IgD-negative memory B cell (primary cell): ENCODE results near the gene LDLRAD4. TPM values are rescaled to one million over a fixed set of nuclear protein-coding genes. Genes with fewer than 3 reads are reported as not detected.

ENCODE experiments used
- H3K27ac Mint-ChIP-seq, 3 donors: one replicate each; pipeline ENCODE4 v1.8.0; 2020 to 2022; ENCODE audit warnings: mild to moderate bottlenecking in 3 of 3, mixed read lengths in 3 of 3, moderate library complexity in 1 of 3
- H3K27me3 Mint-ChIP-seq: one replicate; pipeline ENCODE4 v1.8.0; 2021; ENCODE audit warnings: mixed read lengths
- H3K36me3 Mint-ChIP-seq: one replicate; pipeline ENCODE4 v1.8.0; 2020; ENCODE audit warnings: mild to moderate bottlenecking, mixed read lengths
- H3K4me1 Mint-ChIP-seq, 3 donors: one replicate each; pipeline ENCODE4 v1.8.0; 2020 to 2022; ENCODE audit warnings: mixed read lengths in 3 of 3, mild to moderate bottlenecking in 1 of 3
- H3K4me3 Mint-ChIP-seq, 4 donors: one replicate each; pipeline ENCODE4 v1.8.0; 2020 to 2022; ENCODE audit warnings: mild to moderate bottlenecking in 4 of 4, mixed read lengths in 4 of 4, moderate library complexity in 3 of 4
- H3K9me3 Mint-ChIP-seq, 3 donors: one replicate each; pipeline ENCODE4 v1.8.0; 2020 to 2021; ENCODE audit warnings: mixed read lengths in 3 of 3, mild to moderate bottlenecking in 1 of 3
- polyA plus RNA-seq: library from polyadenylated mRNA; unstranded; fragments of 300-500 nt; fragmentation: Illumina TruSeq; gene quantifications from one replicate; pipeline ENCODE4 v1.2.3, GENCODE V29; 2021

The LDLRAD4 gene
- polyA plus RNA-seq, 1 donor from 2014 or later = 5.1 TPM

DNA sequence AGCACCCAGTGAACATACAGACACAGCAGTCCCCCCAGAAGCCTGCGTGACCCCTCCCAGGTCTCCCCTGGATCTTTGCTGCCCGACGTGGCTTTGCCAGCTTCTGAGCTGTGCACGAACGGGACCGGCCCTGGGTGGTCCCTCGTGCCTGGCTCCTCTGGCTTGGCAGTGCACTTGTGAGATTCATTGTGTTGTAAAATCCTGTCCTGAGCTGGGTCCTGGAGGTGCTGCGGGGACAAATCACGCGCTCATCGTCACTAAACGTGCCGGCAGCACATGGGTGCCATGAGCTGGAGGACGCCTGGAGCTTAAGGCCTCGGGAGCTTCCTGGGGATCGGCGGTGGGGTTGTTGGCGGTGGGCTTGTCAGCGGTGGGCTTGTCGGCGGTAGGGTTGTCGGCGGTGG lies 402.9 kb downstream of the LDLRAD4 start:
- no peak overlapping the region for H3K4me3 Mint-ChIP-seq
- H3K27ac Mint-ChIP-seq = no peak overlapping the region
- H3K9me3 Mint-ChIP-seq = no peaks in the 10 kb centered on the region
- peaks cover 3% of the 10 kb centered on the region for H3K36me3 Mint-ChIP-seq
- H3K4me1 Mint-ChIP-seq = peaks cover 7 to 19% (median 11%) of the 10 kb centered on the region in 3 donors
- no peaks in the 10 kb centered on the region for H3K27me3 Mint-ChIP-seq

DNA sequence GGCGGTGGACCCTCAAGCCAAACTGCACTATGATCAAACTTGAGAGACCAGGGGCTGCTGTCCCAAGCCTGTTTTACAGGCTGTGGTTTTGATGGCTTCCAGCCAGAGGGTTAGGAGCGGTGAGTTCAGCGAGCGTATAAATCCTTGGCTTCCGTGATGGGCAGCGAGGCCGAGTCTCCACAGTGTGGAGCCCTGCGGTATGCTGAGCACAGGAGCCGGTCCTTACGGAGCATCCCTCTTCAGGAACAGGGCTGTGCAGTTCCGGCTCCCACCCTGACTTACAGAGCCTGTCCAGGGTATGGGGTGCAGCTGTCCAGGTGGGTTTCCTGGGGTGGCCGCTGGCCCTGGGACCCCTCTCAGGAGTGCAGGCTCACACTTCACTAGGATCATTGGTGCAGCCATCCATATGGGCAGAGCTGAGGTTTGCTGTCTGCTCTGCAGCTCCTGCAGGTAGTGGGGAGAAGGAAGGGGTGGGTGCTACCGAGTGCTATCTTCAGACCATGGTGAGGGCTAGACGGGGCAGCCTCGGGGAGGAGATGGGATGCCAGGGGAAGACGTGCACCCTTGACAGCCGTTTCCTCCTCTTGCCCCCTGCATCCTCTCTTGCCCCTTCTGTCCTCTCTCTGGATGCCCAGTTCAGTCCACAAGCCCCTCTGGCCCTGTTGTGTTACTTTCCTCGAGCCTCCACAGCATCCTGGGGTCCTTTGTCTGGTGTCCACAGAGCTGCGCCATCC lies 403.5 kb downstream of the LDLRAD4 start:
- Mint-ChIP-seq H3K4me1 (peaks cover 7 to 15% (median 7%) of the 10 kb centered on the region in 3 donors), H3K4me3 (no peak overlapping the region), H3K36me3 (peaks cover 3% of the 10 kb centered on the region), H3K9me3 (no peaks in the 10 kb centered on the region), H3K27ac (no peak overlapping the region), H3K27me3 (no peaks in the 10 kb centered on the region)

DNA sequence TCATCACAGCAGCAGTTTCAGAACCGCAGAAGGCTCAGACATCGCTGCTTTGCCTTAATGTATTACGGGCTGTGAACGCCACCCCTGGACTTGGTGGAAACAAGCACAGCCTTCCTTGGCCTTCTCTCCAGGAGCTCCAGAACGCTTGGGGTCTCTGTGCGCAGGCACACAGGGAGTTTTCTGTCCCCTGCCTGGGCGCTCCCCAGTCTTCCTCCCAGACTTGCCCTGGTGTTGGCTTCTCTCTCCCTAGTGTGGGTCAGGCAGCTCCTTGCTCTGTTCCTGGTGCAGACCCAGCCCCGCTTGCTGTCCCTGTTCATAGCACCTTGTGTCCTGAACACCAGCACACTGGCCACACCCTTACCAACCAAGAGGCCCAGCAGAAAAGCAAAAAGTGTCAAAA lies 404.2 kb downstream of the LDLRAD4 start:
- H3K36me3 Mint-ChIP-seq = peaks cover 3% of the 10 kb centered on the region
- no peaks in the 10 kb centered on the region for H3K27me3 Mint-ChIP-seq
- H3K4me1 Mint-ChIP-seq = peaks cover 3 to 9% (median 7%) of the 10 kb centered on the region in 3 donors
- H3K4me3 Mint-ChIP-seq = no peak overlapping the region
- no peaks in the 10 kb centered on the region for H3K9me3 Mint-ChIP-seq
- H3K27ac Mint-ChIP-seq = no peak overlapping the region

DNA sequence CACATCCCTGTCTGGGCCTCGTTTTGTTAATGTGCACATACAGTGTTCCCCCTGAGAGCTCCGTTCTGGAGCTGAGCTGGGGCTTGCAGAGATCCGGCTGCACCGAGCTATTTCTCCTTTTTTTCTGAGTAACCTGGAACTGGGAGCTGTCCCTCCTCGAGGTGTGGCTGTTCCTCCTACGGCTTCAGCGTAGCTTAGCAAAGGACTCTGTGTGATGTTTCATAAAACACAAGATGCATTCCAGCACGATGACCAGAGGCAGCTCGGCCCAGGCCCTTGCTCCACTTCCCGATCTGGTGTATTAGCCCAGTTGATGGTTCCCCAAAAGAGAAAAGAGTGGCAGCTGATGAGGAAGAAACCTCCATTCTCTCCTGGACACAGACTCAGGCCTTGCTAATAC lies 404.8 kb downstream of the LDLRAD4 start:
- Mint-ChIP-seq H3K36me3 (peaks cover 3% of the 10 kb centered on the region), H3K4me3 (no peak overlapping the region), H3K4me1 (peaks cover 3 to 7% (median 7%) of the 10 kb centered on the region in 3 donors), H3K9me3 (no peaks in the 10 kb centered on the region), H3K27me3 (no peaks in the 10 kb centered on the region), H3K27ac (peak overlapping the region in 1 of 3 donors; percentile 28)

DNA sequence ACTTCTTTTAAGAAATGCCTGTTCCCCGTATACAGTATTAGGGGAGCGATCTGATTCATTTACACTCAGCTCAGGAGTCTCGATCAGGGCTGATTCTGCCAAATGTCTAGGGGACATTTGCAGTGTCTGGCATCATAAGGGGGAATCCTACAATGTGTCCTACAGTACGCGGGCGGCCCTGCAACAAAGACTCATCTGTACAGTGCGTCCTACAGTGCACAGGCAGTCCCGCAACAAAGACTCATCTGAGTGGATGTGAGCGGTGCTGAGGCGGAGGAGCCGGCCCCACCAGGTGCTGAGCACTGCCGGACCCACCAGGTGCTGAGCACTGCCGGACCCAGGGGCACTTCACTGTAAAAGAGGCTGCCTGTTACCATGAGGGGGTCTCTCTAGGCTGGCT lies 405.3 kb downstream of the LDLRAD4 start:
- no peaks in the 10 kb centered on the region for H3K9me3 Mint-ChIP-seq
- H3K27ac Mint-ChIP-seq = peak overlapping the region in 1 of 3 donors; percentile 28
- H3K4me3 Mint-ChIP-seq = no peak overlapping the region
- H3K36me3 Mint-ChIP-seq = peaks cover 3% of the 10 kb centered on the region
- H3K27me3 Mint-ChIP-seq = no peaks in the 10 kb centered on the region
- peaks cover 3 to 7% (median 5%) of the 10 kb centered on the region in 3 donors for H3K4me1 Mint-ChIP-seq

DNA sequence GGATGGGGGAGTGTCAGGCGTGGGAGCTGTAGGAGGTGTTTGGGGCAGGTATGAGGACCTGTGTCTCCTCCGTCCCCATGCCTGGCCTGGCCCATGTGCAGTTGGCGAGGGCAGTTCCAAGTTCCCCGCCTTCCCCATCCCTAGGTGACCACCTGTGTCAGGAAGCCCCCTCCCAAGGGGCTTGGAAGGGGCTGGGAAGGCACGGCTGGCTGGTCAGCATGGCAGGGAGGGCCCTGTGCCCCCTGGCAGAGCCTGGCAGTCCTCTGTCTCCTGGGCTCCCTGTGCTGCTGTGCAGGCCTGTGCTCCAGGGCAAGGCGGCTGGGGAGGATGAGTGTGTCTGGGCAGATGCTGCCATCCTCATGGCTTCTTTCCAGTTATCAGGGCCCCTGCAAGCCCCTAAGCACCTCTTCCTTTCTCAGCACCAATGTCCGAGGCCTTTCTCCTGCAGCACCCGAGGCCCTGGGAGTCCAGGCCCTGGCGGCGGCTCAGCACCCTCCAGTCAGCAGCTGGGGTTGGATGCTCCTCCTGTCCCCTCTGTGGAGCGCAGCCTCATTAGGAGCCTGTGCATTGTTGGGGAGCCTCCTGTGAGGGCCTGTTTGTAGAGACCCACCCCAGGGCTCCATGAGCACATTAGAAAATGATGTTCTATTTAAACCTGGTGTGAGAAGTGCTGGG lies 406.1 kb downstream of the LDLRAD4 start:
- Mint-ChIP-seq H3K4me1 (peaks cover 3 to 7% (median 5%) of the 10 kb centered on the region in 3 donors), H3K36me3 (peaks cover 3% of the 10 kb centered on the region), H3K4me3 (no peak overlapping the region), H3K9me3 (no peaks in the 10 kb centered on the region), H3K27ac (peak overlapping the region in 1 of 3 donors; percentile 83), H3K27me3 (no peaks in the 10 kb centered on the region)

DNA sequence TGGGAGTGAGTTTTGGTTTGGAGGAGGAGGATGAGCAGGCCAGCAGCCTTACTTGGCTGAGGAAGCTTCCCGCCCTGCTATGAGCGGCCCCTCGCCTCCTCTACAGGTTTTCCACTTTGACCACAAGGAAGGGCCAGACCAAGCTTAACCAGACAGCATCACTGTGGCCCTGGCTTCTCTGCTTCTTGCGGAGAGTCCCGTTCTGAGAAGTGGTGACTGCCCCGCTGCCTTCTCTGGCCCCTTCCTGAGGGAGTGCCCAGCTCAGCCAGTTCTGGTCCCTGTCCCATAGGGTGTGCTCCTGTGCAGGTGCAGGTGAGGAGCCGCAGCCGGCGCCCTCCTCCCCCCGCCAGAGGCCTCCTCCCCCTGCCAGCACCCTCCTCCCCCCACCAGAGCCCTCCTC lies 406.8 kb downstream of the LDLRAD4 start:
- Mint-ChIP-seq H3K27me3 (peaks cover 1% of the 10 kb centered on the region), H3K9me3 (no peaks in the 10 kb centered on the region), H3K27ac (peak overlapping the region in 1 of 3 donors; percentile 83), H3K36me3 (peaks cover 3% of the 10 kb centered on the region), H3K4me3 (no peak overlapping the region), H3K4me1 (peaks cover 6 to 8% (median 8%) of the 10 kb centered on the region in 3 donors)

DNA sequence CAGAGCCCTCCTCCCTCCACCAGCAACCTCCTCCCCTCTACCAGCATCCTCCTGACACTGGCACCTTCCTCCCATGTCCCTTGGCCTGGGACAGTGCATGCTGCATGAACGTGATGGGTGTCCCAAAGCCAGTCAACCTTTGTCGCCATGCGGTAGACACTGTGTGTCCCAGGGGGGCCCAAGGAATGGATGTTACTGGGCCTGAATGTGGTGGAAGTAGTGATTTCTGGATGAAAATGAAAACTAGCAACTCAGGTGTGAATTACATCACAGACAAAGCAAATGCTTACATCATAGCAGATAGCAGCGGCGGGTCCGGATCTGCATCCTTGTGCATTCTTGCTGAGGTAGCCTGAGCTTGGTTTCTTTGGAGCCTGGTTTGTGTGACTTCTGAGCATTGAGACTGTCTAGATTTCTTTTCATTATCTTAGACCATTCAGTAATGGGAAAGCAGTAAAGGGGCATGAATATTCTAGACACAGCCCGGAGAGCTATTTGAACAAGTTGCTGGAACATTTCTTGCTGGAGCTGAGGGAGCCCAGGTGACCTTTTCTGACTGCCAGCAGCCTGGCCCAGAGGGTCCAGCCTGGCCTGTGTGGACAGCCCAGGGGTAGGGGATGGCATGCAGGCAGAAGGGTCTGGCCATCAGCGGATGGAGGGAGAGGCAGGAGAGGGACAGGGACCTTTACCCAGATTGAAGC lies 407.4 kb downstream of the LDLRAD4 start:
- peak overlapping the region; percentile 52 to 82 (median 76) for H3K27ac Mint-ChIP-seq
- no peak overlapping the region for H3K4me3 Mint-ChIP-seq
- H3K9me3 Mint-ChIP-seq = no peaks in the 10 kb centered on the region
- H3K27me3 Mint-ChIP-seq = peaks cover 1% of the 10 kb centered on the region
- peaks cover 3% of the 10 kb centered on the region for H3K36me3 Mint-ChIP-seq
- H3K4me1 Mint-ChIP-seq = peaks cover 3 to 6% (median 5%) of the 10 kb centered on the region in 3 donors

DNA sequence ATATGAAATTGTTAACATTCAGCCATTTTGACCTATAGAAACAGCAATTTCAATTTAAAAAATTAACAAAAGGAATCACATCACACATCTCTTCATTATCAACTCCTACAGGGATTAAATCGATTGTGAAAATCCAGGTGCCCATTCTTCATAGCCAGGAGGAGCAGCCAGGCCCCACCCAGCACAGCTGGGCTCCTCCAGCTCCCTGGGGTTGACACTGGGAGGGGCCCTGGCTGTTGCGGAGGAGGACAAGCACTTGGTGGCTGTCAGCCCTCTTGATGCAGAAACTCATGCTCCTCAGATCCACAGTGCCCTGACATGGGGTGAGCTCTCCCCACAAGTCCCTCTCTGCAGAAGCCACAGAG lies 408.0 kb downstream of the LDLRAD4 start:
- Mint-ChIP-seq H3K4me1 (peaks cover 3 to 6% (median 5%) of the 10 kb centered on the region in 3 donors), H3K9me3 (no peaks in the 10 kb centered on the region), H3K36me3 (peaks cover 3% of the 10 kb centered on the region), H3K27me3 (peaks cover 1% of the 10 kb centered on the region), H3K4me3 (no peak overlapping the region), H3K27ac (peak overlapping the region in 1 of 3 donors; percentile 52)

DNA sequence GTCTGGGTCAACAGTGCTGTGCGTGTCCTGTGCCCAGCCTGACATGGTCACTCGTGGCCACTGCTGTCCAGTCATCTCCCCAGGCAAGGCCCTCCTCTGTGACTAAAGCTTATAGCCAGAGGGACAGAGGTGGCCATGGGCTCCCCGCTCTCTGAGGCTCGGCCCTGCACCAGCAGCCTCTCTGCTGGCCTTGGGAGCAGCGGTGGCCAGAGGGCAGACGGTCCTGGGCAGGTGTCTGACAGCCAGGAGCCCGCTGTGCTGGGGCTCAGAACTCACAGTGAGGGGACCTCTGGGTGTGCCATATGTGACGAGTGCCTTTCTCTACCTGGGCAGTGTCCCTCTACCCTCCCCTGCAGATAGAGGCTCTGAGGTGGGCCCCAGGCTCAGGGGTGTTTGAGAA lies 409.1 kb downstream of the LDLRAD4 start:
- H3K4me3 Mint-ChIP-seq = no peak overlapping the region
- peak overlapping the region in 1 of 3 donors; percentile 27 for H3K27ac Mint-ChIP-seq
- H3K27me3 Mint-ChIP-seq = peaks cover 1% of the 10 kb centered on the region
- no peaks in the 10 kb centered on the region for H3K9me3 Mint-ChIP-seq
- peaks cover 3% of the 10 kb centered on the region for H3K36me3 Mint-ChIP-seq
- peaks cover 3 to 6% (median 5%) of the 10 kb centered on the region in 3 donors for H3K4me1 Mint-ChIP-seq

DNA sequence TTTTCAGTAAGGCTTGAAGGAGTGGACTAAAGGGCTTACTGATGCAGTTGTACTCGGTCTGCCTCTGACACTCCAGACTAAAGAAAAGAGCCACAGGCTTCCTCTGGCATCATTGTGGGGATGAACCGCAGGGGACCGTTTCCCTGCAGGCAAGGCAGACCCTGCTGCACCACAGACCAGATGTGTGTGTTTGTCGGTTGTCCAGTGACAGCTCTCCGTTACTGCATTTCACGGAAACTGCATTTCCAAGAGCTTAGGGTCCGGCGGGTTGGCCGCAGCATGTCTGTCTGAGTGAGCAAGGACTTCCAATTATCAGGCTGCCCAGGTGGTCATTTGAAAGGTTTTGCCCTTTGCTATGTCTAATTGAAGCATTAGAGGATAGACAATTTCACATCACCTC lies 409.7 kb downstream of the LDLRAD4 start:
- Mint-ChIP-seq H3K9me3 (no peaks in the 10 kb centered on the region), H3K4me1 (peaks cover 3 to 6% (median 5%) of the 10 kb centered on the region in 3 donors), H3K4me3 (no peak overlapping the region), H3K27me3 (peaks cover 1% of the 10 kb centered on the region), H3K27ac (no peak overlapping the region), H3K36me3 (peaks cover 1% of the 10 kb centered on the region)

DNA sequence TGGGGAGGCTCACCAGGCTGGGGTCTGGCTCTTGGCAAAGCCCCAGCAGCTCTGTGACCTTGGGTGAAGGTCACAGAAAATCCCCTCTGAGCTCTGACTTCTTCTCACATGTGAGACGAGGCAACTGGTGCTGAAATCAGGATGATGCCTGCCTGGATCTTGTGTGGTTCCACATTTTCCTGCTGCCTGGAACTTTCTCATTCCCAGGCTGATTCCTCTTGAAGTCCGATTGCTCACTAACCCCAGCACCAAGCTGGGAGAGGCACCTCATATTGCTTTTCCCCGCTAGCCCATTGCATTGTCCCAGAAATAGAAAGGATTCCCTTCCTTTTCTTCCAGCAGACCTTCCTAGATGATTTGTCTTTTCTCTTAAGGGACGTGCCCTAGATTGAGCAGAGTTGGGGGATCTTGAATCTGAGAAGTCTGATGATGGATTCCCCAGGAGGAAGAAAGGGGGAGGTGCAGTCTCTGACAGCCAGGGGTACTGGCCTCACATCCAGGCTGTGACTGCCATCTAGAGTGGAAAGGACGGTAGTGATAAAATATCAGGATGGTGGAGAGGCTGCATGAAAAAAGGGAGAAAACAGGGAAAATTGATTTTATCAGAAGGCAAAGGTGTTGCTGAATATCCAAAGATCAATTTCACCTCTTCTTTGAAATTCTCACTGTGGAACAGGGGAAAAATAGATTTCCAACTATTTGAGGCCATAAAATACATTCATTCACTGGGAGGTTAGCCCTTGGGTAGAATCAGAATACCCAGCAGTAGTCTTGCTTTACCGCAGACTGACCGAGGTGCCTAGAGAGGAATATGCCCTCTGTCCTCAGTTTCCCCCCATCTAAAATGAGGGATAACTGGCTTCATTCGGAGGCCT lies 411.5 kb downstream of the LDLRAD4 start:
- Mint-ChIP-seq H3K27me3 (peaks cover 1% of the 10 kb centered on the region), H3K9me3 (no peaks in the 10 kb centered on the region), H3K4me1 (peaks cover 3 to 6% (median 5%) of the 10 kb centered on the region in 3 donors), H3K4me3 (peak overlapping the region in 1 of 4 donors; percentile 19), H3K36me3 (peaks cover 1% of the 10 kb centered on the region), H3K27ac (peak overlapping the region in 1 of 3 donors; percentile 4)

DNA sequence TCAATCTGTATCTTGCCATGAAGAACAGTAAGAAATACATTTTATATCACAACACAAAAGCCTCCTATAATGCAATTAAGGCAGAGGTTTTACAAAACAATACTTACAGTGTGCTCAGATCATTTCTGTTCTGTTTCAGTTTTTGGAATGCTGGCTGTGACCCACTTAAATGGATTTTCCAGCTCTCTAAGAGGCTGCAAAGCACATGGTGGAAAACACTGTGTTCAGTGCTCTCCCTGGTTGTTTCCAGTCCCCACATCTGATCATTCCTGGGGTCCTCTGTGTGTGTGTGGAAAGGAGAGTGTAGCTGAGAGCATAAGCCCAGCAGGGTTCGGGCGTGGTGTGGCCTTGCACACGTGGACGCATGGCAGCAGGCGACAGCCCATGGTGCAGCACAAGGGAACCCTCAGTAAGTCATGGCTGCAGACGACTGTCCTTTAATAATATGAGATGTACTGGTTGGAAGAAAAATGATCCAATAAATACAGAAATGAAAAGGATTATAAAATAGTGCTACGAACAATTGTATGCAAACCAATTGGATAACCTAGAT lies 412.2 kb downstream of the LDLRAD4 start:
- Mint-ChIP-seq H3K27me3 (peaks cover 1% of the 10 kb centered on the region), H3K36me3 (peaks cover 1% of the 10 kb centered on the region), H3K4me3 (no peak overlapping the region), H3K27ac (no peak overlapping the region), H3K4me1 (peaks cover 3 to 12% (median 5%) of the 10 kb centered on the region in 3 donors), H3K9me3 (no peaks in the 10 kb centered on the region)

DNA sequence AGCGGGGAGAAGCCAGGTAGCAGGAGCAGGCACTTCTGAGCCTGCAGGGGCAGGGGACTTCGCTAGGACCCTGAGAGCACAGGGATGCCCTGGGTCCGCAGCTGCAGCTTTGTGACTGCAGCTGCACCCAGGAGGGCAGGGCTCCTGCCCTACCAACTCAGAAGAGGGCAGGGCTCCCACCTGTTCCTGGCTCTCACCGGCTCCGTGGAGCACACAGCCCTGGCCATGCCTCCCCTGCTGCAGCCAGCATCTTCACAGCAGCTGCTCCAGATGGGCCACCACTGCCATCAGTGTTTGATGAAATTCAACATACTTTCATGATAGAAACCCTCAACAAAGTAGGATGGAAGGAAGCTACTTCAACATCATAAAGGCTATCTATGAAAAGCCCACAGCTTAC lies 415.1 kb downstream of the LDLRAD4 start:
- Mint-ChIP-seq H3K27me3 (peaks cover 1% of the 10 kb centered on the region), H3K4me1 (peaks cover 3 to 12% (median 5%) of the 10 kb centered on the region in 3 donors), H3K36me3 (peaks cover 1% of the 10 kb centered on the region), H3K9me3 (no peaks in the 10 kb centered on the region), H3K27ac (no peak overlapping the region), H3K4me3 (no peak overlapping the region)
